Neuronal stem cell (in vitro differentiated cells): ENCODE data around the gene SLC2A14.
"Not testable (repeated sequence)": the region's sequence is repeated elsewhere in the genome, so short reads cannot be mapped to it uniquely, and the experiment has no call there.

Experiments
- DNase-seq: peaks from one replicate; pipeline ENCODE4 v3.0.0-alpha.2; 2013; ENCODE audit warnings: low spot score
- H2AFZ ChIP-seq: one replicate; pipeline ENCODE4 v1.6.1; 2013; ENCODE audit warnings: mild to moderate bottlenecking, low read length, inconsistent platforms
- H2AK5ac ChIP-seq: 2 replicates; pipeline ENCODE4 v1.6.1; 2013; ENCODE audit warnings: low read depth, mild to moderate bottlenecking, inconsistent platforms, low read length, moderate library complexity, mixed read lengths
- H2BK120ac ChIP-seq: 2 replicates; pipeline ENCODE4 v1.6.1; 2013; ENCODE audit warnings: low read depth, mild to moderate bottlenecking, inconsistent platforms, low read length, moderate library complexity, mixed read lengths
- H2BK12ac ChIP-seq: one replicate; pipeline ENCODE4 v1.6.1; 2013; ENCODE audit warnings: low read length, inconsistent platforms
- H2BK15ac ChIP-seq: 2 replicates; pipeline ENCODE4 v1.6.1; 2013; ENCODE audit warnings: mild to moderate bottlenecking, low read length, inconsistent platforms, mixed read lengths
- H2BK5ac ChIP-seq: one replicate; pipeline ENCODE4 v1.6.1; 2013; ENCODE audit warnings: inconsistent platforms, mild to moderate bottlenecking, low read length, moderate library complexity
- H3K14ac ChIP-seq: one replicate; pipeline ENCODE4 v1.6.1; 2013; ENCODE audit warnings: low read length, inconsistent platforms
- H3K18ac ChIP-seq: 2 replicates; pipeline ENCODE4 v1.6.1; 2013; ENCODE audit warnings: low read length, inconsistent platforms
- H3K23ac ChIP-seq: 2 replicates; pipeline ENCODE4 v1.6.1; 2013; ENCODE audit warnings: low read depth, mild to moderate bottlenecking, mixed read lengths, low read length, inconsistent platforms; ENCODE audit not compliant: poor library complexity
- H3K27ac ChIP-seq: replicated peaks from 3 replicates; pipeline ENCODE4 v1.5.1; 2013; ENCODE audit warnings: low read length, inconsistent platforms
- H3K27me3 ChIP-seq, 3 experiments: 2 replicates each; pipeline ENCODE4 v1.6.1; 2013; ENCODE audit warnings: low read length in 3 of 3, mild to moderate bottlenecking in 2 of 3, inconsistent platforms in 1 of 3, low read depth in 1 of 3, mixed read lengths in 1 of 3, moderate library complexity in 1 of 3; ENCODE audit not compliant: control insufficient read depth in 3 of 3, insufficient read depth in 3 of 3
- H3K36me3 ChIP-seq, 2 donors: replicated peaks in 1 of 2; 2 replicates each; pipeline ENCODE4 v1.6.1; 2013; ENCODE audit warnings: low read length in 2 of 2; ENCODE audit not compliant: control insufficient read depth in 2 of 2, insufficient read depth in 2 of 2
- H3K4ac ChIP-seq: 2 replicates; pipeline ENCODE4 v1.6.1; 2013; ENCODE audit warnings: inconsistent platforms, mild to moderate bottlenecking, low read length, moderate library complexity
- H3K4me1 ChIP-seq, 2 donors: 1 replicate in 1 of 2; 2 replicates in 1 of 2; pipeline ENCODE4 v1.6.1; 2013; ENCODE audit warnings: low read length in 2 of 2, low read depth in 1 of 2; ENCODE audit not compliant: control insufficient read depth in 2 of 2, insufficient read depth in 1 of 2
- H3K4me2 ChIP-seq: one replicate; pipeline ENCODE4 v1.6.1; 2013; ENCODE audit warnings: mild to moderate bottlenecking, low read length, inconsistent platforms; ENCODE audit not compliant: insufficient read depth, poor library complexity, severe bottlenecking
- H3K4me3 ChIP-seq, 2 donors: 2 replicates each; pipeline ENCODE4 v1.5.1; 2013; ENCODE audit warnings: low read length in 2 of 2, mild to moderate bottlenecking in 2 of 2, inconsistent platforms in 1 of 2, moderate library complexity in 1 of 2
- H3K79me1 ChIP-seq: one replicate; pipeline ENCODE4 v1.6.1; 2013; ENCODE audit warnings: low read depth, mild to moderate bottlenecking, inconsistent platforms, low read length, moderate library complexity
- H3K9ac ChIP-seq: one replicate; pipeline ENCODE4 v1.6.1; 2013; ENCODE audit warnings: mild to moderate bottlenecking, low read depth, low read length, inconsistent platforms; ENCODE audit not compliant: poor library complexity
- H3K9me3 ChIP-seq, 2 donors: replicated peaks in 1 of 2; 2 replicates each; pipeline versions ENCODE3 to v1.6.1; 2013; ENCODE audit warnings: low read length in 2 of 2, mild to moderate bottlenecking in 2 of 2, inconsistent platforms in 1 of 2, low read depth in 1 of 2, mixed read lengths in 1 of 2, moderate library complexity in 1 of 2; ENCODE audit not compliant: control insufficient read depth in 2 of 2, insufficient read depth in 1 of 2
- H4K8ac ChIP-seq: one replicate; pipeline ENCODE4 v1.6.1; 2013; ENCODE audit warnings: low read depth, mild to moderate bottlenecking, inconsistent platforms, low read length, moderate library complexity
- H4K91ac ChIP-seq: one replicate; pipeline ENCODE4 v1.6.1; 2013; ENCODE audit warnings: low read length, low read depth, mild to moderate bottlenecking, inconsistent platforms; ENCODE audit not compliant: poor library complexity
- WGBS, 2 donors: extraction: QIAGEN DNeasy Blood & Tissue Kit; methylation state at CpG; one replicate each; pipeline ENCODE4 v1.1.7; 2013; ENCODE audit warnings: missing lambda C conversion rate in 2 of 2, mixed read lengths in 1 of 2; ENCODE audit not compliant: insufficient read length in 2 of 2, insufficient replicate concordance in 1 of 2; ENCODE audit errors: extremely low coverage in 2 of 2; 5-methylcytosine and 5-hydroxymethylcytosine counted together

The SLC2A14 gene

DNA sequence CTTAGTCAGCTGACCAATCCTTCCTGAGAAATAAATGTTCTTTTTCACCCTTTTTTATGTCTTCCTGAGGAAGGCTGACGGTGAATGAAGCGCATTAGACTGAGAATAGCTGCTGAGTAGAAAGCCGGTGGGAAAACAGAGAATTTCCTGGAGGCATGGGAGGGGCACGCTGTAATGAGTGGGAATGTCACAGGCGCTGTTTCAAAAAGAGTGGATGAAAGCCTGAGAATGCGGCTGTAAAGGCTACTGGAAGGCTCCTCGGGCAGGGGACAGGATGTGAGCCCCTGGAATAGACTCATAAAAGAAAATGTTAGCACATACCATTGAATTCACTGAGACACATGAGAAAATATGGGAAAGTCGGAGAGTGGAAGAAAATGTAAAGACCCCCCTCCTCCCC lies 29.6 kb downstream of the SLC2A14 start:
- H2BK15ac ChIP-seq, H3K27me3 ChIP-seq, H3K23ac ChIP-seq, H3K27ac ChIP-seq, H2BK5ac ChIP-seq, H2AFZ ChIP-seq, H3K4ac ChIP-seq, H3K4me3 ChIP-seq, H3K79me1 ChIP-seq, H3K9ac ChIP-seq, H4K8ac ChIP-seq, H2BK120ac ChIP-seq, H3K36me3 ChIP-seq, DNase-seq, H2AK5ac ChIP-seq, H3K4me2 ChIP-seq, H3K18ac ChIP-seq, H3K4me1 ChIP-seq, H4K91ac ChIP-seq, H2BK12ac ChIP-seq, H3K9me3 ChIP-seq, H3K14ac ChIP-seq: not testable (repeated sequence)
- no CpG with 5 or more reads among the region's 8 CpGs for WGBS, 2 donors

DNA sequence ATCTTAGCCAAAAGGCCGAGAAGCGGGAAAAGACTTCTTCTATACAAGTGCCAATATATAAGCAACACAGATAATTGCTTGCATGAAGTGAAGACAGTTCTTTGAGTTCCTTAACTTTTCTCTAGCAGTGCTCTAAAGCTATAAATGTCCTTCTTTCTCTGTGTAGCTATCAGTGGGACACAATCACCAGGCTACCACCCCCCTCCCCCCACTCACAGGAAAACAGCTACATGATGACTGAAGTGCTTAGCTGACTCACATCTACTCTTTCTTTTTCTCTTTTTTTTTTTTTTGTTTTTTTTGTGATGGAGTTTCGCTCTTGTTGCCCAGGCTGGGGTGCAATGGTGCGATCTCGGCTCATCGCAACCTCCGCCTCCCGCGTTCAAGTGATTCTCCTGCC lies 30.3 kb downstream of the SLC2A14 start:
- WGBS, 2 donors, result no CpG with 5 or more reads among the region's 9 CpGs
- not testable (repeated sequence) for H3K4me2 ChIP-seq

DNA sequence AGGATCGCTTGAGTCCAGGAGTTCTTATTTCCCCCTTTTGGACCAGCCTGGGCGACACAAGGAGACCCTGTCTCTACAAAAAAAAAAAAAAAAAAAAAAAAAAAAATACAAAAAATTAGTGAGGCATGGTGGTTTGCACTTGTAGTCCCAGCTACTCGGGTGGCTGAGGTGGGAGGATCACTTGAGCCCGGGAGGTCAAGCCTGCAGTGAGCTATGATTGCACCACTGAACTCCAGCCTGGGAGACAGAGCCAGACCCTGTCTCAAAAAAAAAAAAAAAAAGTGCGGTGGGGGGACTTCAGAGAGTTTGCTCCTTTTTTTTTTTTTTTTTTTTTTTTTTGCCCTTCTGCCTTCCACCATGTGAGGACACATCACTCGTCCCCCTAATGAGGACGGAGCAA lies 32.9 kb downstream of the SLC2A14 start:
- not testable (repeated sequence) for H2AK5ac ChIP-seq, H3K4me1 ChIP-seq, H3K9me3 ChIP-seq, H2BK12ac ChIP-seq, H3K4ac ChIP-seq, H3K79me1 ChIP-seq, H3K4me3 ChIP-seq, H3K27me3 ChIP-seq, DNase-seq, H4K8ac ChIP-seq, H2BK120ac ChIP-seq, H2BK15ac ChIP-seq, H3K14ac ChIP-seq, H3K36me3 ChIP-seq, H3K4me2 ChIP-seq, H3K23ac ChIP-seq, H3K9ac ChIP-seq, H4K91ac ChIP-seq, H2BK5ac ChIP-seq, H2AFZ ChIP-seq, H3K27ac ChIP-seq, H3K18ac ChIP-seq
- WGBS, 2 donors, result no CpG with 5 or more reads among the region's 7 CpGs

More for the DNA sequence above, 30.3 kb downstream of the SLC2A14 start:
- not testable (repeated sequence) for H3K79me1 ChIP-seq, H2BK15ac ChIP-seq, H3K4ac ChIP-seq, H3K14ac ChIP-seq, H3K36me3 ChIP-seq, H3K18ac ChIP-seq, H2AFZ ChIP-seq, H2BK5ac ChIP-seq, H2BK12ac ChIP-seq, H4K91ac ChIP-seq, DNase-seq, H3K9me3 ChIP-seq, H3K27me3 ChIP-seq, H2AK5ac ChIP-seq, H3K9ac ChIP-seq, H3K23ac ChIP-seq, H3K27ac ChIP-seq, H3K4me3 ChIP-seq, H4K8ac ChIP-seq, H2BK120ac ChIP-seq, H3K4me1 ChIP-seq

DNA sequence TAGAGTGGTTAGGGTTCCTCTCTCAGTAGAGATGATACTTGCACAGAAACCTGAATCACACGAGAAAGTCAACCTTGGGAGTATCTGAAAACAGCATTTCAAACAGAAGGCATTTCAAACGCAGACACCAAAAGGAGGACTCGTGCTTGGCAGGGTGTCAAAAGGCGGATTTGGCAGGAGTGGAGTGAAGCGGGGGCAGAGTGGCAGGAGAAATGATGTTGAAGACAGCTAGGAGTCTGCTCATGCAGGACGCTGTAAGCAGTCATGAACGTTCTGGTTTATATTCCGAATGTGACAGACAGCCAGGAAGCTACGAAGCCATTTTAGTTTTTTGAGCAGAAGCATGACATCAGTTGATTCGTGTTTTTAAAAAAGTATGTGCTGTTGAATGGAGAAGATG lies 33.5 kb downstream of the SLC2A14 start:
- not testable (repeated sequence) for H3K23ac ChIP-seq

More for the DNA sequence above, 33.5 kb downstream of the SLC2A14 start:
- no CpG with 5 or more reads among the region's 10 CpGs for WGBS, 2 donors
- H3K4me1 ChIP-seq, H2AK5ac ChIP-seq, H4K8ac ChIP-seq, DNase-seq, H3K14ac ChIP-seq, H2BK15ac ChIP-seq, H3K4me3 ChIP-seq, H2BK12ac ChIP-seq, H3K9me3 ChIP-seq, H3K27ac ChIP-seq, H3K27me3 ChIP-seq, H2BK120ac ChIP-seq, H3K4me2 ChIP-seq, H3K36me3 ChIP-seq, H3K79me1 ChIP-seq, H3K4ac ChIP-seq, H2BK5ac ChIP-seq, H3K9ac ChIP-seq, H4K91ac ChIP-seq, H3K18ac ChIP-seq, H2AFZ ChIP-seq: not testable (repeated sequence)
